HTR-8/SVneo (cell line): ENCODE data around the gene CHST8.
"Not testable (repeated sequence)": the region's sequence is repeated elsewhere in the genome, so short reads cannot be mapped to it uniquely, and the experiment has no call there.

Experiments
- DNase-seq: peaks from one replicate; pipeline ENCODE4 v3.0.0; 2011; ENCODE audit warnings: low spot score, mixed read lengths; ENCODE audit not compliant: insufficient read length
- FAIRE-seq: peaks from 2 replicates; lab custom pipeline; 2011; peaks lifted over from hg19 to GRCh38; lab: Jason Lieb, UNC

CHST8 gene

GRCh38 chr19:33640773-33641172 lies 19.0 kb downstream of the CHST8 start:
- no peak for FAIRE-seq
- DNase-seq = no peak

DNA sequence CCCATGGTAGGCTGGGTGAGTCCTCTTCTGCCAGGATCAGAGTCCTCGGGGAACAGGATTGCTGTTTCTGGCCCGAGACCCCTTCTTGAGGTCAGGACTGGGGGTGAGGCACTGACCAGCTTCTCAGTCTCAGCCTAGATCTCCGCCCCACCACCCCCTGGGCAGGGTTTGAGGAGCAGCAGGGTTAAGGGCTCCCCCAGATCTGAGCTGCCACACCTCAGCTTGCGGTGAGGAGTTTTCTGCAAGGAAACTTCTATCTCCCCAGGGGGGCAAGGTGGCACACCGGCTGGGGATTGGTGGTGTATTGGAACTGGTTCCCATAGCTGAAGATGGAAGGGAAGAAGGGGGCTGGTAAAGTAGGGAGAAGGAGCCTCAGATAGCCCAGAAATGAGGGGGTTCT lies 19.5 kb downstream of the CHST8 start:
- FAIRE-seq (no peak), DNase-seq (no peak)

- FAIRE-seq = no peak
- no peak for DNase-seq
Observed at GRCh38 chr19:33641956-33642498, 20.3 kb downstream of the CHST8 start.

DNA sequence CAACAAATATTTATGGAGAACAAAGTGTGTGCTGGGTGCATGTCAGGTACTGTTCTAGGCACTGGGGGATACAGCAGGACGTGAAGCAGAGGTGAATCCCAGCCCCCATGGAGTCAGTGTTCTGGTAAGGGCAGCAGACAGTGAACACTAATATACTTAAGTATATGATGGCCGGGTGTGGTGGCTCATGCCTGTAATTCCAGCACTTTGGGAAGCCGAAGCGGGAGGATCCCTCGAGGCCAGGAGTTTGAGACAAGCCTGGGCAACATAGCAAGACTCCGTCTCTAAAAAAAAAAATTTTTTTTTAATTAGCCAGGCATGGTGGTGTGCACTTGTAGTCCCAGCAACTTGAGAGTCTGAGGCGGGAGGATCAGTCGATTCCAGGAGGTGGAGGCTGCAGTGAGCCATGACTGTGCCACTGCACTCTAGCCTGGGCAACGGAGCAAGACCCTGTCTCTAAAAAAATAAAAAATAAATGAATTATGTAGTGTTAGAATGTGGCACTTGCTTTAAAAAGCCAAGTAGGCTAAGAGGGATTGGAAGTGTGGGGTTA lies 22.6 kb downstream of the CHST8 start:
- DNase-seq (no peak), FAIRE-seq (no peak)

- no peak for FAIRE-seq
- no peak for DNase-seq
Observed at GRCh38 chr19:33646306-33646705, 24.6 kb downstream of the CHST8 start.

GRCh38 chr19:33647146-33647545 lies 25.4 kb downstream of the CHST8 start:
- FAIRE-seq (no peak), DNase-seq (no peak)

- no peak for DNase-seq
- no peak for FAIRE-seq
Observed at GRCh38 chr19:33649627-33650305, 28.0 kb downstream of the CHST8 start.

DNA sequence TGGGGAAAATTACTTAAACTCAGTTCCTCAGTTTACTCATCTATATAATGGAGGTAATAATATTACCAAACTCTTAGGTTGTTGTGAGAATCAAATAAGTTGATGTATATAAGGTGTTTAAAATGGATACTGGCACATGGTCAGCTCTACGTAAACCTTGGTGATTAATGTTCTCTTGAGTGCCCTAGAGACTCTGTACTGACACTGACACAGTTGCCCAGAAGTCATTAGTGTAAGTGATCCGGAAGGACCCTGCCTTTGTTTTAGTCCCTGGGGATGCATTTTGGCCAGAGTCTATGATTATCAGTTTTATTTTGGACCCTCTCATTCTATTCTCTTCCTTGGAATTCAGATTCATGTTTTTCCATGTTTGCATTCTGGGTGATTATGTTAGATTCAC lies 31.9 kb downstream of the CHST8 start:
- FAIRE-seq = no peak
- DNase-seq = no peak

DNA sequence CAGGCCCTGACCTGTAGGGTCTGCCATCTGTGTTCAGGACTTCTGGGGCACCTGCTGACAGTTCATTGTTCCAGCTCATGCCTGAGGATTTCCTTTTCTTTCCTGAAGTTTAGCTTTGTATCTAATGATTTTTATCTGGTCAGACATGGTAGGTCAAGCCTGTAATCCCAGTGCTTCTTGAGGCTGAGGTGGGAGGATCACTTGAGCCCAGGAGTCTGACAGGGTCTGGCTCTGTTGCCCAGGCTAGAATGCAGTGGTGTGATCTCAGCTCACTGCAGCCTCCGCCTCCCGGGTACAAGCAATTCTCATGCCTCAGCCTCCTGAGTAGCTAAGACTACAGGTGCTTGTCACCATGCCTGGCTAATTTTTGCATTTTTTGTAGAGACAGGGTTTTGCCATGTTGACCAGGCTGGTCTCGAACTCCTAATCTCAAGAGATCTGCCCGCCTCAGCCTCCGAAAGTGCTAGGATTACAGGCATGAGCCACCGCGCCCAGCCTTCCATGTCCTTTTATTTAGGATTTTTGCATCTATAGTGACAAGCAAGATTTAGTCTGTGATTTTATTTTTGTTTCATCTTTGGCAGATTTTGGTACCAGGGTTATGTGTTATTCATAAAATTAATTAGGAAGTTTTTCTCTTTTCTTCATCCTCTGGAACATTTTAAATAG lies 33.2 kb downstream of the CHST8 start:
- DNase-seq = no peak
- no peak for FAIRE-seq

DNA sequence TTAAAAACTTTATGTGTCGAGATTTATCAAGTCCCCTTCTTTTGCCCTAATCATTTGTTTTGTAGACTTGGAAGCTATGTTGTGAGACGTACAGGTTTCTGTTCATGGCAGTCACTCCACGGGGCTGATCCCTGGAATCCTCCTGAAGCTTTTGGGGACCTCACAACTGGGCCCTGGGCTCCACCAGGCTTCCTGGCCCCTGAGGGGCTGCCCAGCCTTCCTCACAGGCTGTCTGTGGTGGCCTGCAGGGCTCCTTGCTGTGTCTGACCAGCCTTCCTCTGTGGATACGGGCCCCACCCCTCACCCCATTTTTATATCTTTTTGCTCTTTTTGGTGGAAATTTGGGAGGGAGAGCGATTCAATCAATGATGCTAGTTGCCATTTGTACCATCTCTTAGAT lies 38.1 kb downstream of the CHST8 start:
- DNase-seq = no peak
- FAIRE-seq = no peak

GRCh38 chr19:33660410-33661124 lies 38.8 kb downstream of the CHST8 start:
- DNase-seq (no peak), FAIRE-seq (no peak)

GRCh38 chr19:33661336-33661735 lies 39.6 kb downstream of the CHST8 start:
- DNase-seq (no peak), FAIRE-seq (no peak)

GRCh38 chr19:33662391-33663092 lies 40.8 kb downstream of the CHST8 start:
- DNase-seq = no peak
- no peak for FAIRE-seq

GRCh38 chr19:33663316-33663715 lies 41.6 kb downstream of the CHST8 start:
- not testable (repeated sequence) for DNase-seq, FAIRE-seq

DNA sequence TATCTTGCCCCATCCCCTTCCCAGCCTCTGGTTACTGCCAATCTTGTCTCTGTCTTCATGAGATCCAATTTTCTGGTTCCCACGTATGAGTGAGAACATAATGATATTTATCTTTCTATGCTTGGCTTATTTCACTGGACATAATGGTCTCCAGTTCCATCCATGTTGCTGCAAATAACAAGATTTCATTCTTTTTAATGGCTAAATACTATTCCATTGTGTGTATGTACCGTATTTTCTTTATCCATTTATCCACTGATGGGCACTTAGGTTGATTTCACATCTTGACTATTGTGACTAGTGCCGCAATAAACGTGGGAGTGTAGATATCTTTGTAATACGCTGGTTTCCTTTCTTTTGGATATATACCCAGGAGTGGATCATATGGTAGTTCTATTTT lies 43.0 kb downstream of the CHST8 start:
- no peak for FAIRE-seq
- no peak for DNase-seq

GRCh38 chr19:33665776-33666595 lies 44.2 kb downstream of the CHST8 start:
- DNase-seq (no peak), FAIRE-seq (no peak)

GRCh38 chr19:33667141-33667650 lies 45.4 kb downstream of the CHST8 start:
- DNase-seq = no peak
- FAIRE-seq = no peak

DNA sequence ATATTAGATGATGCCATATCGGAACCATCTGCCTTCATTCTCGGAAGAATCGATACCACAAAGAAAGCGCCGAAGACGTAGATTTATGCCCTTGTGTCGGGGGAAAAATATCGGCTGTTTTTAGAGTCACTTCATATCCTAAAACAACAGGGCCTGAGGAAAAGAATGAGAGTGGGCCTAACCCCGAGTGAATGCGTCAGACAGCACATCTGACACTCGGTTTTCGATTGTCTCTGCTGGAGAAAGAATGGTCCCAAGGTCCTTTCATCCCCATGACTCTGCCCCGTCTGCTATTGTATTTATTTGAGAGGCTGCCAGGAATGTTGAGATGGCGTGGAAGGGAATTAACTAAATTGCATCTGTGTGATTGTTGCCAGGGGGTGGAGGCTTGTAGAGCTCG lies 46.1 kb downstream of the CHST8 start:
- FAIRE-seq = no peak
- no peak for DNase-seq

- FAIRE-seq (no peak), DNase-seq (no peak)
Observed at GRCh38 chr19:33668968-33669367, 47.2 kb downstream of the CHST8 start.
